ENCODE results near the gene MAML3. TPM values are rescaled to one million over a fixed set of nuclear protein-coding genes. Genes with fewer than 3 reads are reported as not detected.

Gene MAML3
- total and polyA plus RNA-seq, 4 experiments from 2014 or later: 0.15 to 3.7 (median 1.7) TPM

- intact Hi-C loops (cut with micrococcal nuclease): no loop called here
- Mint-ChIP-seq H3K36me3 (peaks cover 0 to 15% of the 10 kb centered on the region in 2 donors), H3K27ac (no peak overlapping the region), H3K4me3 (no peak overlapping the region), H3K9me3 (no peaks in the 10 kb centered on the region), H3K27me3 (no peaks in the 10 kb centered on the region), H3K4me1 (peaks cover 0 to 4% (median 0%) of the 10 kb centered on the region in 4 donors)
- no peaks in the 10 kb centered on the region for H3K4me1 ChIP-seq (ENCODE audit: insufficient read depth, low read length)
- no peaks in the 10 kb centered on the region for H3K9me3 ChIP-seq (ENCODE audit: control insufficient read depth in 1 of 2, low read length in 2 of 2)
- no peak overlapping the region for H3K27ac ChIP-seq (ENCODE audit: low read depth, low read length)
- ChIA-PET POLR2A (ENCODE audit: partially characterized antibody) (no interaction called here), CTCF (ENCODE audit: partially characterized antibody) (interaction anchor here (18.0 kb wide), 1 partner anchor 22 kb away, joined by 204 read pairs; no protein-coding TSS in a partner anchor)
- no peaks in the 10 kb centered on the region for H3K36me3 ChIP-seq (ENCODE audit: insufficient read depth, low read length)
- DNase-seq: no peak
- no peak overlapping the region for H3K4me3 ChIP-seq (ENCODE audit: low read length in 2 of 2)
- H3K27me3 ChIP-seq (ENCODE audit: insufficient read depth, low read length): no peaks in the 10 kb centered on the region
These were observed 478.3 kb downstream of the MAML3 start for GRCh38 chr4:139675651-139676050.

GRCh38 chr4:139674875-139675550, 479.0 kb downstream of the MAML3 start:
- H3K4me1 Mint-ChIP-seq: peaks cover 0 to 4% (median 0%) of the 10 kb centered on the region in 4 donors
- Histone ChIP-seq H3K27ac (ENCODE audit: low read depth, low read length) (no peak overlapping the region), H3K4me1 (ENCODE audit: insufficient read depth, low read length) (no peaks in the 10 kb centered on the region), H3K4me3 (ENCODE audit: low read length in 2 of 2) (no peak overlapping the region), H3K27me3 (ENCODE audit: insufficient read depth, low read length) (no peaks in the 10 kb centered on the region), H3K36me3 (ENCODE audit: insufficient read depth, low read length) (no peaks in the 10 kb centered on the region), H3K9me3 (ENCODE audit: control insufficient read depth in 1 of 2, low read length in 2 of 2) (no peaks in the 10 kb centered on the region)
- no peaks in the 10 kb centered on the region for H3K9me3 Mint-ChIP-seq
- H3K4me3 Mint-ChIP-seq: no peak overlapping the region
- no peaks in the 10 kb centered on the region for H3K27me3 Mint-ChIP-seq
- intact Hi-C loops (cut with micrococcal nuclease): no loop called here
- ChIA-PET POLR2A (ENCODE audit: partially characterized antibody) (no interaction called here), CTCF (ENCODE audit: partially characterized antibody) (interaction anchor here (1.1 to 18.0 kb wide), 2 partner anchors 14 to 21 kb away, joined by 3 to 204 read pairs; no protein-coding TSS in a partner anchor)
- H3K27ac Mint-ChIP-seq: peak overlapping the region in 1 of 7 donors; percentile 59
- H3K36me3 Mint-ChIP-seq: peaks cover 0 to 14% of the 10 kb centered on the region in 2 donors
- DNase-seq: no peak

- no peak for DNase-seq
- no peaks in the 10 kb centered on the region for H3K9me3 ChIP-seq (ENCODE audit: control insufficient read depth in 1 of 2, low read length in 2 of 2)
- no peak overlapping the region for H3K27ac ChIP-seq (ENCODE audit: low read depth, low read length)
- no peak overlapping the region for H3K27ac Mint-ChIP-seq
- H3K4me1 Mint-ChIP-seq: peaks cover 0 to 8% (median under 1%) of the 10 kb centered on the region in 4 donors
- ChIA-PET POLR2A (ENCODE audit: partially characterized antibody) (no interaction called here), CTCF (ENCODE audit: partially characterized antibody) (interaction anchor here (1.3 to 18.0 kb wide), 2 partner anchors 9 to 19 kb away, joined by 5 to 204 read pairs; no protein-coding TSS in a partner anchor)
- H3K36me3 ChIP-seq (ENCODE audit: insufficient read depth, low read length): no peaks in the 10 kb centered on the region
- H3K4me3 Mint-ChIP-seq: no peak overlapping the region
- intact Hi-C loops (cut with micrococcal nuclease): no loop called here
- H3K27me3 ChIP-seq (ENCODE audit: insufficient read depth, low read length): no peaks in the 10 kb centered on the region
- H3K4me1 ChIP-seq (ENCODE audit: insufficient read depth, low read length): no peaks in the 10 kb centered on the region
- no peak overlapping the region for H3K4me3 ChIP-seq (ENCODE audit: low read length in 2 of 2)
- no peaks in the 10 kb centered on the region for H3K27me3 Mint-ChIP-seq
- H3K9me3 Mint-ChIP-seq: no peaks in the 10 kb centered on the region
- no peaks in the 10 kb centered on the region for H3K36me3 Mint-ChIP-seq
These were observed 481.3 kb downstream of the MAML3 start for GRCh38 chr4:139672732-139673131.

- Mint-ChIP-seq H3K4me1 (peaks cover 0 to 13% (median under 1%) of the 10 kb centered on the region in 4 donors), H3K4me3 (no peak overlapping the region), H3K27ac (no peak overlapping the region), H3K27me3 (no peaks in the 10 kb centered on the region), H3K36me3 (no peaks in the 10 kb centered on the region), H3K9me3 (no peaks in the 10 kb centered on the region)
- peaks cover under 1% of the 10 kb centered on the region for H3K4me1 ChIP-seq (ENCODE audit: insufficient read depth, low read length)
- no peaks in the 10 kb centered on the region for H3K36me3 ChIP-seq (ENCODE audit: insufficient read depth, low read length)
- H3K27me3 ChIP-seq (ENCODE audit: insufficient read depth, low read length): no peaks in the 10 kb centered on the region
- no peak overlapping the region for H3K4me3 ChIP-seq (ENCODE audit: low read length in 2 of 2)
- no peaks in the 10 kb centered on the region for H3K9me3 ChIP-seq (ENCODE audit: control insufficient read depth in 1 of 2, low read length in 2 of 2)
- intact Hi-C loops (cut with micrococcal nuclease): no loop called here
- ChIA-PET CTCF (ENCODE audit: partially characterized antibody) (interaction anchor here (1.3 to 18.0 kb wide), 2 partner anchors 9 to 19 kb away, joined by 5 to 204 read pairs; no protein-coding TSS in a partner anchor), POLR2A (ENCODE audit: partially characterized antibody) (no interaction called here)
- no peak overlapping the region for H3K27ac ChIP-seq (ENCODE audit: low read depth, low read length)
- no peak for DNase-seq
These were observed 481.8 kb downstream of the MAML3 start for GRCh38 chr4:139672215-139672614.

GRCh38 chr4:139670775-139671174, 483.2 kb downstream of the MAML3 start:
- no peaks in the 10 kb centered on the region for H3K9me3 ChIP-seq (ENCODE audit: control insufficient read depth in 1 of 2, low read length in 2 of 2)
- Mint-ChIP-seq H3K4me1 (peaks cover 8 to 27% (median 10%) of the 10 kb centered on the region in 4 donors), H3K36me3 (peaks cover 0 to 1% of the 10 kb centered on the region in 2 donors), H3K9me3 (no peaks in the 10 kb centered on the region), H3K4me3 (no peak overlapping the region), H3K27ac (no peak overlapping the region), H3K27me3 (no peaks in the 10 kb centered on the region)
- ChIA-PET CTCF (ENCODE audit: partially characterized antibody) (interaction anchor here (18.0 kb wide), 1 partner anchor 17 kb away, joined by 204 read pairs; no protein-coding TSS in a partner anchor), POLR2A (ENCODE audit: partially characterized antibody) (no interaction called here)
- peaks cover 11% of the 10 kb centered on the region for H3K4me1 ChIP-seq (ENCODE audit: insufficient read depth, low read length)
- no peak for DNase-seq
- no peaks in the 10 kb centered on the region for H3K27me3 ChIP-seq (ENCODE audit: insufficient read depth, low read length)
- H3K27ac ChIP-seq (ENCODE audit: low read depth, low read length): no peak overlapping the region
- no peak overlapping the region for H3K4me3 ChIP-seq (ENCODE audit: low read length in 2 of 2)
- no peaks in the 10 kb centered on the region for H3K36me3 ChIP-seq (ENCODE audit: insufficient read depth, low read length)
- intact Hi-C loops (cut with micrococcal nuclease): no loop called here

GRCh38 chr4:139669890-139670289, 484.1 kb downstream of the MAML3 start:
- Mint-ChIP-seq H3K4me1 (peaks cover 12 to 33% (median 15%) of the 10 kb centered on the region in 4 donors), H3K27ac (no peak overlapping the region), H3K9me3 (no peaks in the 10 kb centered on the region), H3K36me3 (peaks cover 0 to 1% of the 10 kb centered on the region in 2 donors), H3K27me3 (no peaks in the 10 kb centered on the region), H3K4me3 (no peak overlapping the region)
- H3K27ac ChIP-seq (ENCODE audit: low read depth, low read length): no peak overlapping the region
- no peak for DNase-seq
- ChIA-PET CTCF (ENCODE audit: partially characterized antibody) (interaction anchor here (18.0 kb wide), 1 partner anchor 16 kb away, joined by 204 read pairs; no protein-coding TSS in a partner anchor), POLR2A (ENCODE audit: partially characterized antibody) (no interaction called here)
- no peaks in the 10 kb centered on the region for H3K27me3 ChIP-seq (ENCODE audit: insufficient read depth, low read length)
- no peak overlapping the region for H3K4me3 ChIP-seq (ENCODE audit: low read length in 2 of 2)
- intact Hi-C loops (cut with micrococcal nuclease): no loop called here
- no peaks in the 10 kb centered on the region for H3K9me3 ChIP-seq (ENCODE audit: control insufficient read depth in 1 of 2, low read length in 2 of 2)
- H3K4me1 ChIP-seq (ENCODE audit: insufficient read depth, low read length): peaks cover 16% of the 10 kb centered on the region
- no peaks in the 10 kb centered on the region for H3K36me3 ChIP-seq (ENCODE audit: insufficient read depth, low read length)

- Histone ChIP-seq H3K27me3 (ENCODE audit: insufficient read depth, low read length) (no peaks in the 10 kb centered on the region), H3K9me3 (ENCODE audit: control insufficient read depth in 1 of 2, low read length in 2 of 2) (no peaks in the 10 kb centered on the region), H3K27ac (ENCODE audit: low read depth, low read length) (no peak overlapping the region), H3K4me3 (ENCODE audit: low read length in 2 of 2) (no peak overlapping the region), H3K4me1 (ENCODE audit: insufficient read depth, low read length) (peaks cover 16% of the 10 kb centered on the region), H3K36me3 (ENCODE audit: insufficient read depth, low read length) (no peaks in the 10 kb centered on the region)
- Mint-ChIP-seq H3K27me3 (no peaks in the 10 kb centered on the region), H3K27ac (no peak overlapping the region), H3K4me1 (peaks cover 12 to 33% (median 15%) of the 10 kb centered on the region in 4 donors), H3K9me3 (no peaks in the 10 kb centered on the region), H3K36me3 (peaks cover 0 to 1% of the 10 kb centered on the region in 2 donors), H3K4me3 (no peak overlapping the region)
- no peak for DNase-seq
- intact Hi-C loops (cut with micrococcal nuclease): no loop called here
- ChIA-PET POLR2A (ENCODE audit: partially characterized antibody) (no interaction called here), CTCF (ENCODE audit: partially characterized antibody) (interaction anchor here (18.0 kb wide), 1 partner anchor 16 kb away, joined by 204 read pairs; no protein-coding TSS in a partner anchor)
These were observed 484.6 kb downstream of the MAML3 start for GRCh38 chr4:139669335-139669734.
